Endothelial cell (in vitro differentiated cells): ENCODE results near the gene WWC2. TPM values are rescaled to one million over a fixed set of nuclear protein-coding genes. Genes with fewer than 3 reads are reported as not detected.
"Not testable (repeated sequence)": the region's sequence is repeated elsewhere in the genome, so short reads cannot be mapped to it uniquely, and the experiment has no call there.

Experiments
- DNase-seq: peaks from one replicate; pipeline ENCODE4 v3.0.0; 2021; ENCODE audit warnings: low spot score
- H3K27ac Mint-ChIP-seq: one replicate; pipeline ENCODE4 v1.8.0; 2021; ENCODE audit warnings: mixed read lengths, inconsistent platforms; ENCODE audit not compliant: unreplicated experiment
- H3K27me3 Mint-ChIP-seq: one replicate; pipeline ENCODE4 v1.8.0; 2021; ENCODE audit warnings: mild to moderate bottlenecking, moderate library complexity, mixed read lengths, inconsistent platforms; ENCODE audit not compliant: unreplicated experiment
- H3K36me3 Mint-ChIP-seq: one replicate; pipeline ENCODE4 v1.8.0; 2021; ENCODE audit warnings: mild to moderate bottlenecking, low read depth, mixed read lengths, inconsistent platforms; ENCODE audit not compliant: unreplicated experiment
- H3K4me1 Mint-ChIP-seq: one replicate; pipeline ENCODE4 v1.8.0; 2021; ENCODE audit warnings: mild to moderate bottlenecking, mixed read lengths, inconsistent platforms; ENCODE audit not compliant: unreplicated experiment
- H3K4me3 Mint-ChIP-seq: one replicate; pipeline ENCODE4 v1.8.0; 2021; ENCODE audit warnings: mild to moderate bottlenecking, mixed read lengths, inconsistent platforms; ENCODE audit not compliant: unreplicated experiment
- H3K9me3 Mint-ChIP-seq: one replicate; pipeline ENCODE4 v1.8.0; 2021; ENCODE audit warnings: mixed read lengths, inconsistent platforms; ENCODE audit not compliant: unreplicated experiment
- total RNA-seq: library from RNA; stranded (reverse); fragmentation: NEBNext Ultra II Directional; extraction: Animal tissue kit (Norgen Biotek cat#: 25700); gene quantifications from one replicate; pipeline ENCODE4 v1.2.1, GENCODE V29; 2021; ENCODE audit not compliant: unreplicated experiment
- TF ChIP-seq, protein P1 (sequence below): fragments of 200-600 bp; sonication (generic); IDR thresholded peaks from one replicate; pipeline ENCODE4 v1.5.0; 2021; ENCODE audit warnings: antibody characterized with exemption; ENCODE audit not compliant: unreplicated experiment

The WWC2 gene
- total RNA-seq, 1 donor from 2014 or later = 32.0 TPM

DNA sequence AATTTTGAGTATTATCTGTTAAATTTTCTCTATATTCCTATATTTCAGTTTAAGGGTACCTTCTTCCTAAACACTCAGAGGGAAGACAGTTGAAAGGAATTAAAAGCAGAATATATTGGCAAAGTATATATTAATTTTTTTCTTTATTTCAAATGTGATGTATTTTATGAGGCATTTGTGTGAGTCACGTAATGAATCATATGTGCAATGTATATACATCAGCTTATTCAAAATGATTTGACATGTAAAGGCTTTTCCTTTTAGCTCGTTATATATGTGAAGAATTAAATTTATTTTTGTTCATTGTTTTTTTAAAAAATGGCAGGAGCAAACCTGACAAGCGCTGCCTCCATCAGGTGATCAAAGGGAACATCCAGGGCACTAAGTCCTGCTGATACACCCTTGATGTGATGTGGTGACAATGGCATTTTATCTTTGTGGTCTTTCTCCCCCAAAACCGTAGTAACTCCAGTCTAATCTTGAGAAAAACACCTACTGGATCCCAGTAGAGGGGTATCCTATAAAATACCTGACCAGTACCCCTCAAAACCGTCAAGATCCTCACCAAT lies 8.9 kb downstream of the WWC2 start:
- Mint-ChIP-seq H3K36me3 (no peaks in the 10 kb centered on the region), H3K4me1 (peaks cover 3% of the 10 kb centered on the region), H3K9me3 (no peaks in the 10 kb centered on the region), H3K27ac (no peak overlapping the region), H3K27me3 (peaks cover 2% of the 10 kb centered on the region), H3K4me3 (no peak overlapping the region)
- TF ChIP-seq, protein P1, sequence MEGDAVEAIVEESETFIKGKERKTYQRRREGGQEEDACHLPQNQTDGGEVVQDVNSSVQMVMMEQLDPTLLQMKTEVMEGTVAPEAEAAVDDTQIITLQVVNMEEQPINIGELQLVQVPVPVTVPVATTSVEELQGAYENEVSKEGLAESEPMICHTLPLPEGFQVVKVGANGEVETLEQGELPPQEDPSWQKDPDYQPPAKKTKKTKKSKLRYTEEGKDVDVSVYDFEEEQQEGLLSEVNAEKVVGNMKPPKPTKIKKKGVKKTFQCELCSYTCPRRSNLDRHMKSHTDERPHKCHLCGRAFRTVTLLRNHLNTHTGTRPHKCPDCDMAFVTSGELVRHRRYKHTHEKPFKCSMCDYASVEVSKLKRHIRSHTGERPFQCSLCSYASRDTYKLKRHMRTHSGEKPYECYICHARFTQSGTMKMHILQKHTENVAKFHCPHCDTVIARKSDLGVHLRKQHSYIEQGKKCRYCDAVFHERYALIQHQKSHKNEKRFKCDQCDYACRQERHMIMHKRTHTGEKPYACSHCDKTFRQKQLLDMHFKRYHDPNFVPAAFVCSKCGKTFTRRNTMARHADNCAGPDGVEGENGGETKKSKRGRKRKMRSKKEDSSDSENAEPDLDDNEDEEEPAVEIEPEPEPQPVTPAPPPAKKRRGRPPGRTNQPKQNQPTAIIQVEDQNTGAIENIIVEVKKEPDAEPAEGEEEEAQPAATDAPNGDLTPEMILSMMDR = no peak
- no peak for DNase-seq

DNA sequence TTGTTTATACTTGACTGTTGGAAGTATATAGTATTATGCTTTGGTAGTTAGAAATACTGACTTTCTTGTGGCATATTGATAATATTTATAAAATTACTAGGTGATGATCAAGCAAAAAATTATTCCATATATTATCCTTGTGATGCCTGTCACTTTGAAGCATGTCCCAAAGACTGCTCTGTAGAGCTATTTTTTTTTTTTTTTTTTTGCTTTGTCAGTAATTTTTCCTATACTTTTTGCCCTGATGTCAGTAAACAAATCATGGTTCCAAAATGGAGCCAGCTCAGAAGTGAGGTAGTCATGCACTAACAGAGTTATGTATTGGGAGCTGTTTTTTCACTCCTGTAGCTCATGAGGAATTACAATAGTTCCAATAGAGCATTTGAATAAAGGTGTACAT lies 11.2 kb downstream of the WWC2 start:
- Mint-ChIP-seq H3K9me3 (no peaks in the 10 kb centered on the region), H3K27ac (no peak overlapping the region), H3K36me3 (no peaks in the 10 kb centered on the region), H3K27me3 (peaks cover 2% of the 10 kb centered on the region), H3K4me1 (no peaks in the 10 kb centered on the region), H3K4me3 (no peak overlapping the region)
- no peak for DNase-seq
- TF ChIP-seq, protein P1 = no peak

DNA sequence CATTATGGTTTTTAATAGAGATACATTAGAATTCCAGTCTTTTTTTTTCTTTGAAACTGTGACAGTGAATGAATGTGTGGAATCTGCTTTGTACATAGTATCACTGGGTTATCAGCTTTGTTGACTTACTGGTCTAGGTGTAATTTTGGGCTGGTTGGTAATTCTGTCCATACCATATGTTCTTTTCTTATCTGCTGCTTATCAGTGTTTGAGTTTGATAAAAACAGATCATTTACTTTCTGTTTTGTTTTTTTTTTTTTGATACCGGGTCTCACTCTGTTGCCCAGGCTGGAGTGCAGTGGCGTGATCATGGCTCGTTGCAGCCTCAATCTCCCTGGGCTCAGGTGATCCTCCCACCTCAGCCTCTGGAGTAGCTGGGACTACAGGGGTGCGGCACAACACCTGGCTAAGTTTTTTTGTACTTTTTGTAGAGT lies 12.4 kb downstream of the WWC2 start:
- Mint-ChIP-seq H3K9me3 (no peaks in the 10 kb centered on the region), H3K27ac (no peak overlapping the region), H3K4me1 (no peaks in the 10 kb centered on the region), H3K4me3 (no peak overlapping the region), H3K27me3 (peaks cover 3% of the 10 kb centered on the region), H3K36me3 (no peaks in the 10 kb centered on the region)
- DNase-seq = no peak
- TF ChIP-seq, protein P1 = no peak

DNA sequence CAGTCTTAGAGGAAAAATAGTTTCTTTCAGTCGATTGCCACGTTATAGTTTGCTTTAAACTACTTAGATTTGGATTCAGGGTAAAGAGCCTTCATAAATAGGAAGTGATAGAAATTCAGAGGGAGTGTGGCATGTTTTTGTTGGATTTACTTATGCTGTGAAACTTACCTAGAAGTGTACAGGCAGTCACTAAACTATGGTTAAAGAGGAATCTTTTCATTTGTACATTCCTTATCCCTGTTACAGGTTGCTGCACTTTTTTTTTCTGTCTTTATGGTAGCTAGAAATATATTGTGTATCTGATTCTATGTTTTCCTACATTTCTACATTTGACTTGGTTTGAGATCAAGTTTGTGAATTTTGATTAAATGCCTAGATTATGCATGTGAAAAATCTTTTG lies 19.1 kb downstream of the WWC2 start:
- DNase-seq = no peak
- Mint-ChIP-seq H3K9me3 (no peaks in the 10 kb centered on the region), H3K36me3 (no peaks in the 10 kb centered on the region), H3K4me1 (no peaks in the 10 kb centered on the region), H3K27me3 (peaks cover 1% of the 10 kb centered on the region), H3K4me3 (no peak overlapping the region), H3K27ac (peak overlapping the region; percentile 77)
- TF ChIP-seq, protein P1 = no peak

DNA sequence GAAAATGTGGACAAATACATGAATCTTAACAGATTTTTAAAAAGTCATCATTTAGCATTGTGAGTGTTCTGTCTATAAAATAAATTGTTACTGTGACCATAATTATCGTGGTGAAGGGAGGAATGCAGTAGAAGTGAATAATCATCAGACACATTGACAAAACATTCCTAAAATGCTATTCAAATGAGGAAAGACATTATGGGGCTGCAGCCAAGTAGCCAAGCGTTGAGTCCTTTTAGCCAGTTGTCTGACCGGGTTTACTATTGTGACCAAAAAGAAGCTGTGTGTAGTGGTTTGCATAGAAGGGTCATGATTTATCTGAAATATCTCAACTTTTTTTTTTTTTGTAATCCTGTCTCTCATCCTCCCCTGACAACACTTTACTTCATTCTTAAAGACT lies 19.5 kb downstream of the WWC2 start:
- H3K27me3 Mint-ChIP-seq = peaks cover 1% of the 10 kb centered on the region

DNA sequence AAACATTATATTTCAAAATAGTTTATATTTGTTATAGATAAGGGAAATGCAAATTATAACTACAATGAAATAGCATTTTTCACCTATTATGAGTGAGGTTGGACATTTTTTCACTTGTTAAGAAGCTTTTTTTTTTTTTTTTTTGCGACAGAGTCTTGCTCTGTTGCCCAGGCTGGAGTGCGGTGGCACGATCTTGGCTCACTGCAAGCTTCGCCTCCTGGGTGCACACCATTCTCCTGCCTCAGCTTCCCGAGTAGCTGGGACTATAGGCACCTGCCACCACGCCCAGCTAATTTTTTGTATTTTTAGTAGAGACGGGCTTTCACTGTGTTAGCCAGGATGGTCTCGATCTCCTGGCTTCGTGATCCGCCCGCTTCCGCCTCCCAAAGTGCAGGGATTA lies 22.6 kb downstream of the WWC2 start:
- H3K36me3 Mint-ChIP-seq, DNase-seq, H3K9me3 Mint-ChIP-seq, H3K27me3 Mint-ChIP-seq, H3K4me3 Mint-ChIP-seq, H3K4me1 Mint-ChIP-seq, H3K27ac Mint-ChIP-seq: not testable (repeated sequence)

More for the DNA sequence above, 19.5 kb downstream of the WWC2 start:
- no peaks in the 10 kb centered on the region for H3K36me3 Mint-ChIP-seq
- no peak for DNase-seq
- H3K4me1 Mint-ChIP-seq = no peaks in the 10 kb centered on the region
- no peak overlapping the region for H3K4me3 Mint-ChIP-seq
- H3K9me3 Mint-ChIP-seq = no peaks in the 10 kb centered on the region
- peak overlapping the region; percentile 77 for H3K27ac Mint-ChIP-seq
- TF ChIP-seq, protein P1 = no peak
